Trophoblast cell (in vitro differentiated cells and primary cell): ENCODE results near the gene PAM.

ENCODE experiments used
- DNase-seq, 2 donors: peaks; one replicate each; pipeline ENCODE4 v3.0.0-alpha.2; 2016
- H2AFZ ChIP-seq: 2 replicates; pipeline ENCODE4 v1.6.1; 2013; ENCODE audit warnings: low read length, moderate library complexity, mild to moderate bottlenecking; ENCODE audit not compliant: insufficient read depth, poor library complexity
- H2AK5ac ChIP-seq: 2 replicates; pipeline ENCODE4 v1.6.1; 2013; ENCODE audit warnings: mild to moderate bottlenecking, low read length
- H2BK120ac ChIP-seq: 2 replicates; pipeline ENCODE4 v1.6.1; 2013; ENCODE audit warnings: low read length, mild to moderate bottlenecking, moderate library complexity; ENCODE audit not compliant: insufficient read depth, poor library complexity
- H2BK12ac ChIP-seq: 2 replicates; pipeline ENCODE4 v1.6.1; 2013; ENCODE audit warnings: mild to moderate bottlenecking, low read length, moderate library complexity
- H2BK5ac ChIP-seq: 2 replicates; pipeline ENCODE4 v1.6.1; 2013; ENCODE audit warnings: low read length, low read depth, moderate library complexity, mild to moderate bottlenecking; ENCODE audit not compliant: poor library complexity
- H3K14ac ChIP-seq: 2 replicates; pipeline ENCODE4 v1.6.1; 2013; ENCODE audit warnings: mild to moderate bottlenecking, low read length
- H3K18ac ChIP-seq: 2 replicates; pipeline ENCODE4 v1.6.1; 2013; ENCODE audit warnings: mild to moderate bottlenecking, low read length
- H3K23ac ChIP-seq: 2 replicates; pipeline ENCODE4 v1.6.1; 2013; ENCODE audit warnings: low read length
- H3K27ac ChIP-seq: 2 replicates; pipeline ENCODE4 v1.5.1; 2013; ENCODE audit warnings: low read depth, mild to moderate bottlenecking, inconsistent platforms, low read length, moderate library complexity
- H3K27me3 ChIP-seq: 2 replicates; pipeline ENCODE4 v1.6.1; 2013; ENCODE audit warnings: inconsistent platforms, mild to moderate bottlenecking, low read length, moderate library complexity; ENCODE audit not compliant: insufficient read depth
- H3K36me3 ChIP-seq, 2 experiments: 1 replicate in 1 of 2; 2 replicates in 1 of 2; pipeline ENCODE4 v1.6.1; 2013; ENCODE audit warnings: low read length in 2 of 2, mild to moderate bottlenecking in 2 of 2, moderate library complexity in 1 of 2; ENCODE audit not compliant: insufficient read depth in 2 of 2, control insufficient read depth in 1 of 2
- H3K4ac ChIP-seq: 2 replicates; pipeline ENCODE4 v1.6.1; 2013; ENCODE audit warnings: low read depth, mild to moderate bottlenecking, low read length, moderate library complexity
- H3K4me1 ChIP-seq, 2 experiments: 1 replicate in 1 of 2; 2 replicates in 1 of 2; pipeline ENCODE4 v1.6.1; 2013; ENCODE audit warnings: low read length in 2 of 2, mild to moderate bottlenecking in 2 of 2, moderate library complexity in 1 of 2; ENCODE audit not compliant: insufficient read depth in 2 of 2, control insufficient read depth in 1 of 2
- H3K4me2 ChIP-seq: 2 replicates; pipeline ENCODE4 v1.6.1; 2013; ENCODE audit warnings: inconsistent platforms, mild to moderate bottlenecking, low read length, moderate library complexity
- H3K4me3 ChIP-seq: 2 replicates; pipeline ENCODE4 v1.5.1; 2013; ENCODE audit warnings: mild to moderate bottlenecking, low read depth, low read length, inconsistent platforms
- H3K79me1 ChIP-seq: one replicate; pipeline ENCODE4 v1.6.1; 2013; ENCODE audit warnings: low read length
- H3K79me2 ChIP-seq: 2 replicates; pipeline ENCODE4 v1.6.1; 2013; ENCODE audit warnings: low read length, mild to moderate bottlenecking; ENCODE audit not compliant: control insufficient read depth, insufficient read depth, poor library complexity
- H3K9ac ChIP-seq: 2 replicates; pipeline ENCODE4 v1.6.1; 2013; ENCODE audit warnings: mild to moderate bottlenecking, low read length
- H3K9me3 ChIP-seq: 2 replicates; pipeline ENCODE4 v1.6.1; 2013; ENCODE audit warnings: low read depth, mild to moderate bottlenecking, control low read depth, inconsistent platforms, low read length; ENCODE audit not compliant: insufficient read depth
- H4K12ac ChIP-seq: 2 replicates; pipeline ENCODE4 v1.6.1; 2013; ENCODE audit warnings: low read depth, mild to moderate bottlenecking, low read length, moderate library complexity
- H4K8ac ChIP-seq: 2 replicates; pipeline ENCODE4 v1.6.1; 2013; ENCODE audit warnings: low read depth, mild to moderate bottlenecking, low read length, moderate library complexity
- H4K91ac ChIP-seq: one replicate; pipeline ENCODE4 v1.6.1; 2013; ENCODE audit warnings: low read depth, mild to moderate bottlenecking, low read length, moderate library complexity
- WGBS: extraction: QIAGEN DNeasy Blood & Tissue Kit; methylation state at CpG from one replicate; pipeline ENCODE4 v1.1.7; 2013; ENCODE audit warnings: missing lambda C conversion rate; ENCODE audit not compliant: insufficient read length, insufficient coverage; ENCODE audit errors: extremely low coverage; 5-methylcytosine and 5-hydroxymethylcytosine counted together

Gene PAM

GRCh38 chr5:102766295-102767090 is 11.4 kb downstream of the PAM start:
- no peak overlapping the region for H2BK120ac ChIP-seq
- H4K91ac ChIP-seq = no peak overlapping the region
- H3K4me1 ChIP-seq = peaks cover 0 to 2% of the 10 kb centered on the region in 2 experiments
- H4K8ac ChIP-seq = no peak overlapping the region
- H3K4me2 ChIP-seq = no peak overlapping the region
- H3K27ac ChIP-seq = no peak overlapping the region
- no peak overlapping the region for H3K4ac ChIP-seq
- no peak overlapping the region for H2AK5ac ChIP-seq
- no peak overlapping the region for H3K23ac ChIP-seq
- H3K36me3 ChIP-seq = no peaks in the 10 kb centered on the region
- no peak overlapping the region for H3K4me3 ChIP-seq
- no peak overlapping the region for H2AFZ ChIP-seq
- H3K9me3 ChIP-seq = no peaks in the 10 kb centered on the region
- no peak overlapping the region for H4K12ac ChIP-seq
- no peak overlapping the region for H2BK5ac ChIP-seq
- no peaks in the 10 kb centered on the region for H3K79me1 ChIP-seq
- no peak overlapping the region for H3K18ac ChIP-seq
- no peaks in the 10 kb centered on the region for H3K79me2 ChIP-seq
- no CpG with 5 or more reads among the region's 4 CpGs for WGBS
- no peak overlapping the region for H2BK12ac ChIP-seq
- no peaks in the 10 kb centered on the region for H3K27me3 ChIP-seq
- no peak overlapping the region for H3K14ac ChIP-seq
- H3K9ac ChIP-seq = no peak overlapping the region
- no peak for DNase-seq

- H3K79me2 ChIP-seq = no peaks in the 10 kb centered on the region
- H4K8ac ChIP-seq = no peak overlapping the region
- H3K18ac ChIP-seq = no peak overlapping the region
- no peaks in the 10 kb centered on the region for H3K27me3 ChIP-seq
- no peaks in the 10 kb centered on the region for H3K36me3 ChIP-seq
- no peak overlapping the region for H4K12ac ChIP-seq
- no peak overlapping the region for H3K4ac ChIP-seq
- H3K14ac ChIP-seq = no peak overlapping the region
- no peaks in the 10 kb centered on the region for H3K9me3 ChIP-seq
- H2BK12ac ChIP-seq = no peak overlapping the region
- H4K91ac ChIP-seq = no peak overlapping the region
- H2BK120ac ChIP-seq = no peak overlapping the region
- no peak overlapping the region for H3K4me3 ChIP-seq
- H3K4me2 ChIP-seq = no peak overlapping the region
- WGBS = no CpG with 5 or more reads among the region's 2 CpGs
- no peak overlapping the region for H3K23ac ChIP-seq
- no peak for DNase-seq
- no peak overlapping the region for H2AK5ac ChIP-seq
- no peak overlapping the region for H2BK5ac ChIP-seq
- no peak overlapping the region for H2AFZ ChIP-seq
- H3K79me1 ChIP-seq = no peaks in the 10 kb centered on the region
- H3K27ac ChIP-seq = no peak overlapping the region
- H3K4me1 ChIP-seq = peaks cover 0 to 2% of the 10 kb centered on the region in 2 experiments
- H3K9ac ChIP-seq = no peak overlapping the region
These were observed 12.8 kb downstream of the PAM start for GRCh38 chr5:102767862-102768261.

GRCh38 chr5:102770803-102771202 is 15.7 kb downstream of the PAM start:
- Histone ChIP-seq H2AFZ (no peak overlapping the region), H3K4me3 (no peak overlapping the region), H3K4me2 (no peak overlapping the region), H4K91ac (no peak overlapping the region), H3K79me1 (no peaks in the 10 kb centered on the region), H3K27ac (no peak overlapping the region), H4K8ac (no peak overlapping the region), H3K4me1 (no peaks in the 10 kb centered on the region), H3K9me3 (no peaks in the 10 kb centered on the region), H3K36me3 (no peaks in the 10 kb centered on the region), H3K9ac (no peak overlapping the region), H3K79me2 (no peaks in the 10 kb centered on the region), H3K4ac (no peak overlapping the region), H2BK5ac (no peak overlapping the region), H2BK120ac (no peak overlapping the region), H3K14ac (no peak overlapping the region), H2AK5ac (no peak overlapping the region), H3K18ac (no peak overlapping the region), H2BK12ac (no peak overlapping the region), H4K12ac (no peak overlapping the region), H3K23ac (no peak overlapping the region), H3K27me3 (no peaks in the 10 kb centered on the region)
- no CpG with 5 or more reads among the region's 3 CpGs for WGBS
- no peak for DNase-seq

GRCh38 chr5:102771435-102771834 is 16.3 kb downstream of the PAM start:
- Histone ChIP-seq H3K9ac (no peak overlapping the region), H4K8ac (no peak overlapping the region), H4K12ac (no peak overlapping the region), H2BK5ac (no peak overlapping the region), H3K9me3 (no peaks in the 10 kb centered on the region), H3K4ac (no peak overlapping the region), H3K14ac (no peak overlapping the region), H3K4me3 (no peak overlapping the region), H2AK5ac (no peak overlapping the region), H3K18ac (no peak overlapping the region), H3K4me2 (no peak overlapping the region), H3K23ac (no peak overlapping the region), H2BK120ac (no peak overlapping the region), H3K4me1 (no peaks in the 10 kb centered on the region), H4K91ac (no peak overlapping the region), H3K27me3 (no peaks in the 10 kb centered on the region), H3K79me1 (no peaks in the 10 kb centered on the region), H2BK12ac (no peak overlapping the region), H3K79me2 (no peaks in the 10 kb centered on the region), H3K27ac (no peak overlapping the region), H2AFZ (no peak overlapping the region), H3K36me3 (no peaks in the 10 kb centered on the region)
- no peak for DNase-seq
